ENCODE measurements around the gene IL25.
"Not testable (repeated sequence)": the region's sequence is repeated elsewhere in the genome, so short reads cannot be mapped to it uniquely, and the experiment has no call there.

IL25 gene

GRCh38 chr14:23414254-23414653, 41.6 kb downstream of the IL25 start:
- no peaks in the 10 kb centered on the region for H3K79me2 ChIP-seq (ENCODE audit: insufficient read depth, low read depth)
- no peak overlapping the region for H2AFZ ChIP-seq (ENCODE audit: low read depth)
- TF ChIP-seq CTCF (conservative IDR thresholded peaks at IDR 0.05; ENCODE audit: low read depth, low read length) = no peak
- H3K27ac ChIP-seq = no peak overlapping the region
- H3K4me3 ChIP-seq (IDR thresholded peaks at IDR 0.05; ENCODE audit: insufficient read depth, low read depth, low read length) = no peak overlapping the region
- H4K20me1 ChIP-seq (ENCODE audit: insufficient read depth) = no peaks in the 10 kb centered on the region
- no peaks in the 10 kb centered on the region for H3K36me3 ChIP-seq (ENCODE audit: insufficient read depth)
- H3K4me2 ChIP-seq = no peak overlapping the region
- no peak overlapping the region for H3K9ac ChIP-seq
- no peaks in the 10 kb centered on the region for H3K4me1 ChIP-seq (ENCODE audit: low read depth, poor library complexity, severe bottlenecking)
- H3K27me3 ChIP-seq (ENCODE audit: insufficient read depth, low read depth) = peaks cover 9% of the 10 kb centered on the region; the same call in 1 of the 2 replicates

DNA sequence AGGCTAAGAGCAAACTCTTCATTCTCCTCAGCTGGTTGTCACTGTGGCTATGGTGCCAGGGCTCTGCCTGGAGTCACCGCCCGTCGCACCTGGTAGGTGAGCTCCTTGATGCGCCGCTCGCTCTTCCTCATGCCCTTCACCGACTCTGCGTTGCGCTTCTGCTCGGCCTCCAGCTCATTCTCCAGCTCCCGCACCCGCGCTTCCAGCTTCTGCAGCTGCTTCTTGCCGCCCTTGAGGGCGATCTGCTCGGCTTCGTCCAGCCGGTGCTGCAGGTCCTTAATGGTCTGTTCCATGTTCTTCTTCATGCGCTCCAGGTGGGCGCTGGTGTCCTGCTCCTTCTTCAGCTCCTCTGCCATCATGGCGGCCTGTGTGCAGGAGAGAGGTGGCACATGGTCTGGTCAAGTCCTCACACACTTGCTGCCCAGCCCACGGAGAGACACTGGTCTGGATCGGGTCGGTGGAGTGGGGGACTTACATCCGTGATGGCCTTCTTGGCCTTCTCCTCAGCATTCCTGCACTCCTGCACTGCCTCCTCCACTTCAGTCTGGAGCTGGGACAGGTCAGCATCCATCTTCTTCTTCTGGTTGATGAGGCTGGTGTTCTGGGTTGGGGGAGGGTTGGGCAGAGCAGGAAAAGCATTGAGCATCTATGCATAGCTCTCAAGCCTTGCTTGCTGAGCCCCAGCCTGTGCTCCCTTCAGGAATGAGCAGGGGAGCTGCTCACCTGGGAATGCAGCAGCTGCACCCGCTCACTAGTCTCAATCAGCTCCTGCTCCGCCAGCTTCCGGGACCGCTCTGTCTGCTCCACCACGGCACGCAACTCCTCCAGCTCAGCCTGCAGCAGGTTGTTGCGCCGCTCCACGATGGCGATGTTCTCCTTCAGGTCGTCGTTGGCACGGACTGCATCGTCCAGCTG, 42.6 kb downstream of the IL25 start:
- H2AFZ ChIP-seq (ENCODE audit: low read depth) = no peak overlapping the region
- H3K4me2 ChIP-seq = no peak overlapping the region
- H3K4me3 ChIP-seq (IDR thresholded peaks at IDR 0.05; ENCODE audit: insufficient read depth, low read depth, low read length) = no peak overlapping the region
- peaks cover 4% of the 10 kb centered on the region; the same call in 1 of the 2 replicates for H3K27me3 ChIP-seq (ENCODE audit: insufficient read depth, low read depth)
- H3K79me2 ChIP-seq (ENCODE audit: insufficient read depth, low read depth) = no peaks in the 10 kb centered on the region
- no peak for TF ChIP-seq CTCF (conservative IDR thresholded peaks at IDR 0.05; ENCODE audit: low read depth, low read length)
- H3K27ac ChIP-seq = no peak overlapping the region
- no peaks in the 10 kb centered on the region for H3K36me3 ChIP-seq (ENCODE audit: insufficient read depth)
- H3K9ac ChIP-seq = no peak overlapping the region
- no peaks in the 10 kb centered on the region for H3K4me1 ChIP-seq (ENCODE audit: low read depth, poor library complexity, severe bottlenecking)
- H4K20me1 ChIP-seq (ENCODE audit: insufficient read depth) = no peaks in the 10 kb centered on the region

DNA sequence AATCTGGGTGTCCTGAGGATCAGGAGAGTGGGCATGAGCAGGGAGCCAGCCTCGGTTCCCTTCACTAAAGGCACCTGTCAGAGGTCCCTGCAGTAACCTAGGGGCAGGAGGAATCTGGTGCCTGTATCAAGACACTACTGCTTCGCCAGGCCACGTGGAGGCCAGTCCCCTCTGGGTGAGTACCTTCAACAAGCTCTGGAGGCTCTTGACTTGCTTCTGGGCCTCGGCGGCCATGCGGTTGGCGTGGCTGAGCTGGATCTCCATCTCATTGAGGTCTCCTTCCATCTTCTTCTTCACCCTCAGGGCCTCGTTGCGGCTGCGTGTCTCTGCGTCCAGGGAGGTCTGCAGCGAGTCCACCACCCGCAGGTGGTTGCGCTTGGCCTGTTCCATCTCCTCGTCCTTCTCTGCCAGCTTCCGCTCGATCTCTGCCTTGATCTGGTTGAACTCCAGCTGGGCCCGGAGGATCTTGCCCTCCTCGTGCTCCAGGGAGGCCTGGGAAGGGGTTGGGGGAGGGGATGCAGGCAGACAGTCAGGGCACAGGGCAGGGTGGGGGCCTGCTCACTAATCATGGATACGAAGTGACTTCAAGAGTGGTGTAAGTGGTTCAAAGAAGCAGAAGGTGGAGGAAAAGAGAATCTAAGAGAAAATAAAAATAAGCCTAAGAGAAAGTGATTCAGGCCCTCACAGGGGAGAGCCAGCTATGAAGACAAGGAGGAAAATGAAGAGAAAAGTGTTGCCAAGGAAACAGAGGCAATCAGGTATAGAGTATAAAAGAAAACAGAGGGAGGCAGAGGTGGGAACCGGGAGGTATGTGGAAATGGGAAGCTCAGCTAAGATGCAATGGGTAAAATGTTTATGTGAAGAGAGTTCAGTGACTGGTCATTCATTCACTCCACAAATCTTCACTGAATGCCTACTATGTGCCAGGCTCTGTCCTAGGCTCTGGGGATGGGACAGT, 43.5 kb downstream of the IL25 start:
- no peak overlapping the region for H3K9ac ChIP-seq
- no peaks in the 10 kb centered on the region for H3K79me2 ChIP-seq (ENCODE audit: insufficient read depth, low read depth)
- peaks cover 4% of the 10 kb centered on the region; the same call in 1 of the 2 replicates for H3K27me3 ChIP-seq (ENCODE audit: insufficient read depth, low read depth)
- no peaks in the 10 kb centered on the region for H4K20me1 ChIP-seq (ENCODE audit: insufficient read depth)
- no peak overlapping the region for H3K27ac ChIP-seq
- H3K4me2 ChIP-seq = no peak overlapping the region
- peaks cover under 1% of the 10 kb centered on the region for H3K4me1 ChIP-seq (ENCODE audit: low read depth, poor library complexity, severe bottlenecking)
- H3K36me3 ChIP-seq (ENCODE audit: insufficient read depth) = no peaks in the 10 kb centered on the region
- H2AFZ ChIP-seq (ENCODE audit: low read depth) = no peak overlapping the region
- no peak for TF ChIP-seq CTCF (conservative IDR thresholded peaks at IDR 0.05; ENCODE audit: low read depth, low read length)
- H3K4me3 ChIP-seq (IDR thresholded peaks at IDR 0.05; ENCODE audit: insufficient read depth, low read depth, low read length) = no peak overlapping the region

DNA sequence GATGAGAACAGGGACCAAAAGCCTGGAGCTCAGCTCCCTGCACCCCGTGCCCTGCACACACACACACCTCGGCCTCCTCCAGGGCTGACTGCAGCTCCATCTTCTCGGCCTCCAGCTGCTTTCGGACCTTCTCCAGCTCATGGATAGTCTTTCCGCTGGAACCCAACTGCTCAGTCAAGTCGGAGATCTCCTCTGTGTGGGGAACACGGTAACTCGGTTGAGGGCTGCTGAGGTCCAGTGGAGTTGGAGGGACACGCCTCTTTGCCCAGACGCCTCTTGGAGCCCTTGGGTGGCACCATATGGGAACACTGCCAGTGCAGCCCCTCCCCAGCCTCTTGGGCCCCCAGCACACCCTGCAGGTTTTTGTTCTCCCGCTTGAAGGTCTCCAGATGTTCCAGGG, 44.2 kb downstream of the IL25 start:
- no peak overlapping the region for H2AFZ ChIP-seq (ENCODE audit: low read depth)
- H3K27me3 ChIP-seq (ENCODE audit: insufficient read depth, low read depth) = no peaks in the 10 kb centered on the region; the same call in 1 of the 2 replicates
- no peak overlapping the region for H3K9ac ChIP-seq
- no peak overlapping the region for H3K27ac ChIP-seq
- no peaks in the 10 kb centered on the region for H4K20me1 ChIP-seq (ENCODE audit: insufficient read depth)
- H3K79me2 ChIP-seq (ENCODE audit: insufficient read depth, low read depth) = no peaks in the 10 kb centered on the region
- no peaks in the 10 kb centered on the region for H3K36me3 ChIP-seq (ENCODE audit: insufficient read depth)
- peaks cover 4% of the 10 kb centered on the region for H3K4me1 ChIP-seq (ENCODE audit: low read depth, poor library complexity, severe bottlenecking)
- no peak overlapping the region for H3K4me3 ChIP-seq (IDR thresholded peaks at IDR 0.05; ENCODE audit: insufficient read depth, low read depth, low read length)
- no peak overlapping the region for H3K4me2 ChIP-seq
- TF ChIP-seq CTCF (conservative IDR thresholded peaks at IDR 0.05; ENCODE audit: low read depth, low read length) = no peak

- H3K27me3 ChIP-seq (ENCODE audit: insufficient read depth, low read depth); H3K36me3 ChIP-seq (ENCODE audit: insufficient read depth); H3K4me1 ChIP-seq (ENCODE audit: low read depth, poor library complexity, severe bottlenecking); H4K20me1 ChIP-seq (ENCODE audit: insufficient read depth); H3K4me2 ChIP-seq; H3K4me3 ChIP-seq (IDR thresholded peaks at IDR 0.05; ENCODE audit: insufficient read depth, low read depth, low read length); H3K79me2 ChIP-seq (ENCODE audit: insufficient read depth, low read depth); H3K9ac ChIP-seq; H3K27ac ChIP-seq; H2AFZ ChIP-seq (ENCODE audit: low read depth): not testable (repeated sequence)
Measured at GRCh38 chr14:23417269-23417668, 44.7 kb downstream of the IL25 start.
